ENCODE measurements around the gene TEX48. TPM values are rescaled to one million over a fixed set of nuclear protein-coding genes. Genes with fewer than 3 reads are reported as not detected.

The TEX48 gene
- total RNA-seq, 2 experiments from 2014 or later, result 0.57 to 1.2 TPM

GRCh38 chr9:114666851-114667250 is 15.1 kb downstream of the TEX48 start:
- no peak overlapping the region for H3K4me3 Mint-ChIP-seq
- H3K4me1 Mint-ChIP-seq (ENCODE audit: low read depth), result peaks cover 11% of the 10 kb centered on the region
- H3K27ac Mint-ChIP-seq, result no peak overlapping the region
- DNase-seq, result peak; percentile 54
- no peaks in the 10 kb centered on the region for H3K9me3 Mint-ChIP-seq
- intact Hi-C loops (cut with micrococcal nuclease), result no loop called here
- H3K27me3 Mint-ChIP-seq, result peaks cover 7% of the 10 kb centered on the region
- ChIA-PET CTCF (interaction anchor here (0.7 to 1.4 kb wide), 5 partner anchors 13 to 348 kb away, joined by 3 to 4 read pairs (median 3); no protein-coding TSS in a partner anchor), POLR2A (no interaction called here)
- no peaks in the 10 kb centered on the region for H3K36me3 Mint-ChIP-seq

GRCh38 chr9:114666401-114666800 is 15.6 kb downstream of the TEX48 start:
- Mint-ChIP-seq H3K4me1 (ENCODE audit: low read depth) (peaks cover 11% of the 10 kb centered on the region), H3K9me3 (no peaks in the 10 kb centered on the region), H3K27ac (no peak overlapping the region), H3K36me3 (no peaks in the 10 kb centered on the region), H3K27me3 (peaks cover 7% of the 10 kb centered on the region), H3K4me3 (no peak overlapping the region)
- POLR2A ChIA-PET, result no interaction called here
- intact Hi-C loops (cut with micrococcal nuclease), result no loop called here
- CTCF ChIA-PET, result interaction anchor here (0.7 to 1.4 kb wide), 6 partner anchors 11 to 349 kb away, joined by 3 to 4 read pairs (median 3); no protein-coding TSS in a partner anchor
- no peak for DNase-seq

- H3K4me1 Mint-ChIP-seq (ENCODE audit: low read depth), result peaks cover 11% of the 10 kb centered on the region
- peaks cover 7% of the 10 kb centered on the region for H3K27me3 Mint-ChIP-seq
- intact Hi-C loops (cut with micrococcal nuclease), result loop anchor here (5.0 kb wide), 1 partner anchor 858 kb away; no protein-coding TSS in a partner anchor
- H3K4me3 Mint-ChIP-seq, result no peak overlapping the region
- ChIA-PET CTCF (interaction anchor here (0.6 to 4.0 kb wide), 4 partner anchors 12 to 351 kb away, joined by 3 to 36 read pairs (median 20); partner anchors contain the start of gene TEX48), POLR2A (no interaction called here)
- no peak overlapping the region for H3K27ac Mint-ChIP-seq
- DNase-seq, result no peak
- no peaks in the 10 kb centered on the region for H3K9me3 Mint-ChIP-seq
- H3K36me3 Mint-ChIP-seq, result no peaks in the 10 kb centered on the region
These were observed 17.8 kb downstream of the TEX48 start for GRCh38 chr9:114664181-114664580.

GRCh38 chr9:114662081-114662989 is 19.7 kb downstream of the TEX48 start:
- H3K4me1 Mint-ChIP-seq (ENCODE audit: low read depth), result peaks cover 10% of the 10 kb centered on the region
- ChIA-PET CTCF (interaction anchor here (0.6 to 4.0 kb wide), 15 partner anchors 10 to 865 kb away, joined by 3 to 36 read pairs (median 6); partner anchors contain the start of gene TEX48), POLR2A (no interaction called here)
- intact Hi-C loops (cut with micrococcal nuclease), result loop anchor here (1.0 to 5.0 kb wide), 2 partner anchors 19 to 860 kb away; no protein-coding TSS in a partner anchor
- no peaks in the 10 kb centered on the region for H3K9me3 Mint-ChIP-seq
- peaks cover 7% of the 10 kb centered on the region for H3K27me3 Mint-ChIP-seq
- peak; percentile 74 for DNase-seq
- H3K4me3 Mint-ChIP-seq, result no peak overlapping the region
- no peak overlapping the region for H3K27ac Mint-ChIP-seq
- no peaks in the 10 kb centered on the region for H3K36me3 Mint-ChIP-seq

GRCh38 chr9:114657705-114658104 is 24.3 kb downstream of the TEX48 start, which contains the start of gene TEX53:
TSS of gene TEX53 (minus strand) at chr9:114657805. CDS start at chr9:114657774, 31 bp downstream.
- intact Hi-C loops (cut with micrococcal nuclease), result loop anchor here (10.0 kb wide), 1 partner anchor 223 kb away; no protein-coding TSS in a partner anchor
- no peak for DNase-seq
- Mint-ChIP-seq H3K27ac (no peak within 1 kb of the TSS), H3K36me3 (no peaks in the 10 kb centered on the region), H3K4me3 (no peak within 1 kb of the TSS), H3K4me1 (ENCODE audit: low read depth) (peaks cover 10% of the 10 kb centered on the region), H3K27me3 (peaks cover 6% of the 10 kb centered on the region), H3K9me3 (no peaks in the 10 kb centered on the region)
- POLR2A ChIA-PET, result no interaction called here
- CTCF ChIA-PET, result interaction anchor here (0.8 to 3.6 kb wide), 3 partner anchors 71 to 252 kb away, joined by 3 to 20 read pairs (median 3); no protein-coding TSS in a partner anchor

GRCh38 chr9:114656301-114656700 is 25.7 kb downstream of the TEX48 start:
- Mint-ChIP-seq H3K4me3 (no peak overlapping the region), H3K4me1 (ENCODE audit: low read depth) (peaks cover 18% of the 10 kb centered on the region), H3K9me3 (no peaks in the 10 kb centered on the region), H3K36me3 (no peaks in the 10 kb centered on the region), H3K27me3 (no peaks in the 10 kb centered on the region), H3K27ac (no peak overlapping the region)
- no peak for DNase-seq
- ChIA-PET CTCF (interaction anchor here (1.0 to 7.6 kb wide), 2 partner anchors 170 to 251 kb away, joined by 3 to 329 read pairs; no protein-coding TSS in a partner anchor), POLR2A (no interaction called here)
- intact Hi-C loops (cut with micrococcal nuclease), result loop anchor here (10.0 kb wide), 1 partner anchor 222 kb away; no protein-coding TSS in a partner anchor

GRCh38 chr9:114655689-114656088 is 26.3 kb downstream of the TEX48 start:
- ChIA-PET CTCF (interaction anchor here (0.7 to 7.6 kb wide), 5 partner anchors 65 to 359 kb away, joined by 3 to 329 read pairs (median 80); partner anchors contain the start of gene ATP6V1G1), POLR2A (no interaction called here)
- Mint-ChIP-seq H3K27me3 (no peaks in the 10 kb centered on the region), H3K9me3 (no peaks in the 10 kb centered on the region), H3K36me3 (no peaks in the 10 kb centered on the region), H3K4me3 (no peak overlapping the region), H3K4me1 (ENCODE audit: low read depth) (peaks cover 18% of the 10 kb centered on the region), H3K27ac (no peak overlapping the region)
- intact Hi-C loops (cut with micrococcal nuclease), result loop anchor here (10.0 kb wide), 1 partner anchor 221 kb away; no protein-coding TSS in a partner anchor
- DNase-seq, result no peak

- no peaks in the 10 kb centered on the region for H3K36me3 Mint-ChIP-seq
- intact Hi-C loops (cut with micrococcal nuclease), result loop anchor here (1.0 to 10.0 kb wide), 8 partner anchors 41 to 304 kb away; partner anchors contain the start of genes ATP6V1G1 and WHRN
- peaks cover 21% of the 10 kb centered on the region for H3K4me1 Mint-ChIP-seq (ENCODE audit: low read depth)
- CTCF ChIA-PET, result interaction anchor here (0.6 to 7.6 kb wide), 72 partner anchors 9 to 1440 kb away, joined by 3 to 329 read pairs (median 4); partner anchors contain the start of genes AKNA, ATP6V1G1, TMEM268 and WHRN
- no peaks in the 10 kb centered on the region for H3K27me3 Mint-ChIP-seq
- H3K4me3 Mint-ChIP-seq, result no peak overlapping the region
- H3K27ac Mint-ChIP-seq, result no peak overlapping the region
- POLR2A ChIA-PET, result interaction anchor here (0.8 to 2.7 kb wide), 4 partner anchors 43 to 247 kb away, joined by 3 to 9 read pairs (median 4); partner anchors contain the start of genes ATP6V1G1 and TMEM268
- H3K9me3 Mint-ChIP-seq, result no peaks in the 10 kb centered on the region
- peak; percentile 86 for DNase-seq
These were observed 28.3 kb downstream of the TEX48 start for GRCh38 chr9:114653556-114654159.

GRCh38 chr9:114652776-114653555 is 29.0 kb downstream of the TEX48 start:
- Mint-ChIP-seq H3K9me3 (no peaks in the 10 kb centered on the region), H3K27ac (peak overlapping the region; percentile 30), H3K4me3 (no peak overlapping the region), H3K27me3 (no peaks in the 10 kb centered on the region), H3K36me3 (peaks cover 3% of the 10 kb centered on the region), H3K4me1 (ENCODE audit: low read depth) (peaks cover 21% of the 10 kb centered on the region)
- ChIA-PET CTCF (interaction anchor here (0.6 to 7.6 kb wide), 74 partner anchors 10 to 1784 kb away, joined by 3 to 329 read pairs (median 4); partner anchors contain the start of genes AKNA, ATP6V1G1, TMEM268 and WHRN), POLR2A (interaction anchor here (0.8 to 2.7 kb wide), 5 partner anchors 42 to 247 kb away, joined by 3 to 9 read pairs (median 4); partner anchors contain the start of genes ATP6V1G1 and TMEM268)
- intact Hi-C loops (cut with micrococcal nuclease), result loop anchor here (1.0 to 10.0 kb wide), 8 partner anchors 40 to 304 kb away; partner anchors contain the start of genes ATP6V1G1 and WHRN
- DNase-seq, result no peak

GRCh38 chr9:114643896-114644295 is 38.1 kb downstream of the TEX48 start:
- CTCF ChIA-PET, result interaction anchor here (0.6 to 1.5 kb wide), 2 partner anchors 33 to 238 kb away, joined by 3 read pairs; partner anchors contain the start of gene TMEM268
- intact Hi-C loops (cut with micrococcal nuclease), result no loop called here

GRCh38 chr9:114643001-114643400 is 39.0 kb downstream of the TEX48 start:
- intact Hi-C loops (cut with micrococcal nuclease), result no loop called here
- CTCF ChIA-PET, result interaction anchor here (1.3 kb wide), 1 partner anchor 11 kb away, joined by 3 read pairs; no protein-coding TSS in a partner anchor
- H3K4me1 Mint-ChIP-seq (ENCODE audit: low read depth), result peaks cover 5% of the 10 kb centered on the region
- H3K4me3 Mint-ChIP-seq, result no peak overlapping the region
- DNase-seq, result no peak
- no peaks in the 10 kb centered on the region for H3K27me3 Mint-ChIP-seq
- H3K9me3 Mint-ChIP-seq, result peaks cover 4% of the 10 kb centered on the region
- peaks cover 50% of the 10 kb centered on the region for H3K36me3 Mint-ChIP-seq
- POLR2A ChIA-PET, result no interaction called here
- H3K27ac Mint-ChIP-seq, result no peak overlapping the region

More at GRCh38 chr9:114643896-114644295, 38.1 kb downstream of the TEX48 start:
- Mint-ChIP-seq H3K27me3 (no peaks in the 10 kb centered on the region), H3K9me3 (peaks cover 4% of the 10 kb centered on the region), H3K4me3 (no peak overlapping the region), H3K4me1 (ENCODE audit: low read depth) (peaks cover 5% of the 10 kb centered on the region), H3K36me3 (peaks cover 52% of the 10 kb centered on the region), H3K27ac (no peak overlapping the region)
- no peak for DNase-seq
- POLR2A ChIA-PET, result no interaction called here
